Smooth muscle cell (in vitro differentiated cells): ENCODE results near the gene CASKIN2. TPM values are rescaled to one million over a fixed set of nuclear protein-coding genes. Genes with fewer than 3 reads are reported as not detected.

Source experiments
- DNase-seq: peaks from one replicate; lab custom pipeline; 2025; ENCODE audit not compliant: unreplicated experiment; lab: John Stamatoyannopoulos, UW
- H2AFZ ChIP-seq: fragments of 200-600 bp; sonication (generic); 2 replicates; pipeline ENCODE4 v1.6.0; 2016; ENCODE audit warnings: antibody characterized with exemption, low read depth, mild to moderate bottlenecking
- H3F3A ChIP-seq: fragments of 200-600 bp; sonication (generic); 2 replicates; pipeline ENCODE4 v1.6.0; 2017; ENCODE audit warnings: antibody characterized with exemption, low read depth
- H3K27ac ChIP-seq: fragments of 200-600 bp; sonication (generic); 2 replicates; pipeline ENCODE4 v1.5.1; 2016; ENCODE audit warnings: low read depth, mild to moderate bottlenecking
- H3K27me3 ChIP-seq: fragments of 200-600 bp; sonication (generic); 2 replicates; pipeline ENCODE4 v1.6.1; 2016; ENCODE audit warnings: low read depth, mild to moderate bottlenecking
- H3K36me3 ChIP-seq: fragments of 200-600 bp; sonication (generic); 2 replicates; pipeline ENCODE4 v1.5.1; 2016; ENCODE audit warnings: low read depth
- H3K4me1 ChIP-seq: fragments of 200-600 bp; sonication (generic); 2 replicates; pipeline ENCODE4 v1.5.1; 2016; ENCODE audit warnings: low read depth
- H3K4me2 ChIP-seq: fragments of 200-600 bp; sonication (generic); 2 replicates; pipeline ENCODE4 v1.6.0; 2016; ENCODE audit warnings: mild to moderate bottlenecking
- H3K4me3 ChIP-seq: fragments of 200-600 bp; sonication (generic); 2 replicates; pipeline ENCODE4 v1.5.1; 2016; ENCODE audit warnings: mild to moderate bottlenecking
- H3K79me2 ChIP-seq: fragments of 200-600 bp; sonication (generic); 2 replicates; pipeline ENCODE4 v1.6.0; 2016; ENCODE audit warnings: low read depth, mild to moderate bottlenecking
- H3K9ac ChIP-seq: fragments of 200-600 bp; sonication (generic); 2 replicates; pipeline ENCODE4 v1.6.0; 2016; ENCODE audit warnings: low read depth
- H3K9me3 ChIP-seq: fragments of 200-600 bp; sonication (generic); replicated peaks from 2 replicates; pipeline ENCODE4 v1.5.1; 2016; ENCODE audit warnings: low read depth
- H4K20me1 ChIP-seq: fragments of 200-600 bp; sonication (generic); 2 replicates; pipeline ENCODE4 v1.6.0; 2016; ENCODE audit warnings: low read depth
- WGBS: methylation state at CpG from one replicate; pipeline ENCODE4 v1.1.7; 2016; ENCODE audit warnings: low lambda C conversion rate; 5-methylcytosine and 5-hydroxymethylcytosine counted together
- polyA plus RNA-seq: library from polyadenylated mRNA; unstranded; fragments of >200 nt; fragmentation: Nextera tagmentation; extraction: Ambion mirVana; gene quantifications from 2 replicates; pipeline ENCODE4 v1.2.1, GENCODE V29; 2016
- total RNA-seq: library from RNA; depleted of rRNA; stranded (reverse); fragments of >200 nt; gene quantifications from 2 replicates; pipeline ENCODE4 v1.2.3, GENCODE V29; 2014
- TF ChIP-seq, protein P1 (sequence below): fragments of 200-600 bp; sonication (generic); IDR thresholded peaks from 2 replicates; pipeline ENCODE4 v1.5.1; 2017; ENCODE audit warnings: borderline replicate concordance, mild to moderate bottlenecking, antibody characterized with exemption; ENCODE audit not compliant: insufficient read depth, poor library complexity, severe bottlenecking

Gene CASKIN2
- total and polyA plus RNA-seq, 2 experiments from 2014 or later = 2.6 to 8.0 TPM

DNA sequence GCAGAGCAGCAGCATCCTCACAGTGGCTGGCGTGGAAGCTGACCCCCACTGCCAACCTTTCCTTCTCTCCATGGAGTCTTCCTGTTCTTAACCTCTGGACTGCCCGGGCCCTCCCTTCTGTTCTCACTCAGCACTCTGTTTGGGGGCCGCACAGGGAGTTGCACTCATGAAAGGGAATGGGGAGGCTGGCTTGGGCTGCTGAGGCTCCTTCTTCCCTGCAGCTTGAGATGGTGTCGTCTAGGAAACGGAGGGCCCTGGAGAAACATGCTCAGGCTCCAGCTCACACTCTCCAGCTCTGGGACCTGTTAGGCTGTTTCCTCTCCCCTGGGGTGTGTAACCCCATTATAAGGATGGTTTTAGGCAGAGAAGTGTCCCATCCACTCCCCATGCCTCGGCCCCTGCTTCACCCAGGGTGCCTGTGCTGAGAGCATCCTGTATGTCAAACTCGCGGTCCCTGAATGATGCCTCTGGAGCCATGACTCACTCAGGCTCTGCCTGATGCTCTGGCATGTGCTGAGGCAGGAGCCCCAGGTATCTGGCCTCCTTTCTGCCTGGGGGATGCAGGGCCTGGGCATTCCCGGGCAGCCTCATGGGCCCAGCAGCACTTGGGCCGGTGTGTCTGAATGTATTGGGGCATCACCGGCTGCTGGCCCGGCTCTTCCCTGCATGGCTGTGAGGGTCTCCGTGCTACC is 40.0 kb downstream of the CASKIN2 start:
- DNase-seq = no peak
- H3K4me1 ChIP-seq = peaks cover 13% of the 10 kb centered on the region
- H3K4me2 ChIP-seq = no peak overlapping the region
- H3K4me3 ChIP-seq = no peak overlapping the region
- H3K9me3 ChIP-seq = no peaks in the 10 kb centered on the region
- H3K36me3 ChIP-seq = no peaks in the 10 kb centered on the region
- peaks cover 87% of the 10 kb centered on the region for H4K20me1 ChIP-seq
- H3K79me2 ChIP-seq = no peaks in the 10 kb centered on the region
- no peak overlapping the region for H3K9ac ChIP-seq
- H3K27ac ChIP-seq = no peak overlapping the region
- H3F3A ChIP-seq = no peaks in the 10 kb centered on the region
- H2AFZ ChIP-seq = no peak overlapping the region
- no peaks in the 10 kb centered on the region for H3K27me3 ChIP-seq
- TF ChIP-seq, protein P1, sequence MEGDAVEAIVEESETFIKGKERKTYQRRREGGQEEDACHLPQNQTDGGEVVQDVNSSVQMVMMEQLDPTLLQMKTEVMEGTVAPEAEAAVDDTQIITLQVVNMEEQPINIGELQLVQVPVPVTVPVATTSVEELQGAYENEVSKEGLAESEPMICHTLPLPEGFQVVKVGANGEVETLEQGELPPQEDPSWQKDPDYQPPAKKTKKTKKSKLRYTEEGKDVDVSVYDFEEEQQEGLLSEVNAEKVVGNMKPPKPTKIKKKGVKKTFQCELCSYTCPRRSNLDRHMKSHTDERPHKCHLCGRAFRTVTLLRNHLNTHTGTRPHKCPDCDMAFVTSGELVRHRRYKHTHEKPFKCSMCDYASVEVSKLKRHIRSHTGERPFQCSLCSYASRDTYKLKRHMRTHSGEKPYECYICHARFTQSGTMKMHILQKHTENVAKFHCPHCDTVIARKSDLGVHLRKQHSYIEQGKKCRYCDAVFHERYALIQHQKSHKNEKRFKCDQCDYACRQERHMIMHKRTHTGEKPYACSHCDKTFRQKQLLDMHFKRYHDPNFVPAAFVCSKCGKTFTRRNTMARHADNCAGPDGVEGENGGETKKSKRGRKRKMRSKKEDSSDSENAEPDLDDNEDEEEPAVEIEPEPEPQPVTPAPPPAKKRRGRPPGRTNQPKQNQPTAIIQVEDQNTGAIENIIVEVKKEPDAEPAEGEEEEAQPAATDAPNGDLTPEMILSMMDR = no peak
- 91% methylated on average over 12 of the region's 13 CpGs for WGBS

GRCh38 chr17:75474736-75475135 is 40.6 kb downstream of the CASKIN2 start:
- Histone ChIP-seq H3K9me3 (no peaks in the 10 kb centered on the region), H3K27me3 (no peaks in the 10 kb centered on the region), H3K4me1 (peaks cover 10% of the 10 kb centered on the region), H3K4me3 (no peak overlapping the region), H3F3A (no peaks in the 10 kb centered on the region), H3K36me3 (no peaks in the 10 kb centered on the region), H3K4me2 (no peak overlapping the region), H3K9ac (no peak overlapping the region), H2AFZ (no peak overlapping the region), H4K20me1 (peaks cover 87% of the 10 kb centered on the region), H3K27ac (no peak overlapping the region), H3K79me2 (no peaks in the 10 kb centered on the region)
- TF ChIP-seq, protein P1 = no peak
- no peak for DNase-seq
- 93% methylated on average over 6 of the region's 6 CpGs for WGBS

DNA sequence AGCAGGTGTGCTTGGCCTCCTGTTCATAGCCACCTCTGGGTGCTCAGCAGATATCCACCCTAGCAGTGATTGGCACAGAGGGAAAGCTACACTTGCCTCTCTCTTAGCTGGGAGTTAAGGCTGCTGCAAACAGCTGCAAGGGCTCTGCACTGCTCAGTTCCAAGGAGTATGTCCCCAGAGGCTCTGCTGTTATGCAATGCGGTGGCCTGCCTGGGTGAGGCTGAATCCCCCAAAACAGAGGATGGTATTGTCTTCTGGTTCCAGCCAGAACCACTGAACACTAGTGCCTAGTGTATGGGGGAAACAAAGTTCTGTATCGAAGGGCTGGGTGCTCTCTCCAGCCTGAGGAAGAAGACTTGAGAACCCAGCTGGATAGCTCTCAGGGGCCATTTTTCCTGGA is 42.1 kb downstream of the CASKIN2 start:
- Histone ChIP-seq H3K79me2 (no peaks in the 10 kb centered on the region), H3F3A (no peaks in the 10 kb centered on the region), H3K9ac (no peak overlapping the region), H3K4me2 (no peak overlapping the region), H3K4me3 (no peak overlapping the region), H3K4me1 (peaks cover 3% of the 10 kb centered on the region), H3K27me3 (no peaks in the 10 kb centered on the region), H3K9me3 (no peaks in the 10 kb centered on the region), H4K20me1 (peaks cover 87% of the 10 kb centered on the region), H3K36me3 (no peaks in the 10 kb centered on the region), H2AFZ (no peak overlapping the region), H3K27ac (no peak overlapping the region)
- DNase-seq = no peak
- 97% methylated on average over 2 of the region's 2 CpGs for WGBS
- TF ChIP-seq, protein P1 = no peak

- Histone ChIP-seq H3K27me3 (no peaks in the 10 kb centered on the region), H3K9ac (no peak overlapping the region), H4K20me1 (peaks cover 87% of the 10 kb centered on the region), H3K4me1 (peaks cover 2% of the 10 kb centered on the region), H2AFZ (no peak overlapping the region), H3K4me3 (no peak overlapping the region), H3K36me3 (no peaks in the 10 kb centered on the region), H3K27ac (no peak overlapping the region), H3K4me2 (no peak overlapping the region), H3F3A (no peaks in the 10 kb centered on the region), H3K79me2 (no peaks in the 10 kb centered on the region), H3K9me3 (no peaks in the 10 kb centered on the region)
- 69% methylated on average over 4 of the region's 4 CpGs for WGBS
- TF ChIP-seq, protein P1 = no peak
- DNase-seq = no peak
Measured at GRCh38 chr17:75472119-75472518, 43.2 kb downstream of the CASKIN2 start.
